ENCODE results near the gene KIAA0232.

KIAA0232 gene

DNA sequence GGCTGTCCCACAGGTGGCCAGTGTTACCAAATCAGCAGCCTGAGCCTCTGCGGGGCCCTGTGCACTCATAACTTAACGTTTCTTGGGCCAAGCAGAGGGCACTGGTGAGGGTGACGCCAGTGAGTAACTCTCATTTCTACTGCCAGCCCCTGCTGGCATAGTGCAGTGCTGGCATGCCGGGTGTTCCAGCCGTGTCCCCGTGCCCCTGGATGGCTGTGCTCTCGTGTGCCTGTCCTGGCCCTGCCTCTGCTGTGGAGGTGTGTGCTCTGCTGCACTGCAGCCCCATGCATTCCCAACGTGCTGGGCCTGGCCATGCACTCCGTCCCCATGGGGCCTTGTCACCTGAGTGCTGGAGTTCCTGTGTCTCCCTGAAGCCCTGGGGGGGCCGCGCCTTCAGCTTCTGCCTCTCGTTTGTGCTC, 141.8 kb downstream of the KIAA0232 start:
- Histone ChIP-seq H3K4me3 (ENCODE audit: insufficient read depth, low read length, poor library complexity, severe bottlenecking) (no peak overlapping the region), H3K9ac (ENCODE audit: low read length) (no peak overlapping the region), H3K9me2 (replicated peaks; ENCODE audit: insufficient read depth, low read length) (no peaks in the 10 kb centered on the region), H3F3A (ENCODE audit: insufficient read depth) (no peaks in the 10 kb centered on the region), H3K36me3 (ENCODE audit: low read length) (no peaks in the 10 kb centered on the region), H3K27me3 (ENCODE audit: low read length) (no peaks in the 10 kb centered on the region), H2AFZ (ENCODE audit: low read depth, low read length, severe bottlenecking) (no peak overlapping the region), H3K9me3 (ENCODE audit: insufficient read depth, low read length) (no peaks in the 10 kb centered on the region), H4K20me1 (ENCODE audit: low read depth, low read length) (no peaks in the 10 kb centered on the region), H3K27ac (ENCODE audit: low read depth, low read length) (no peak overlapping the region), H3K4me2 (ENCODE audit: low read depth, low read length, poor library complexity, severe bottlenecking) (no peak overlapping the region), H3K79me2 (ENCODE audit: insufficient read depth, low read length) (no peaks in the 10 kb centered on the region)
- TF ChIP-seq EZH2phosphoT487 (conservative IDR thresholded peaks at IDR 0.05; ENCODE audit: low read length) (no peak), CTCF (IDR thresholded peaks at IDR 0.05; ENCODE audit: insufficient read depth, low read length, poor library complexity, severe bottlenecking) (no peak)

DNA sequence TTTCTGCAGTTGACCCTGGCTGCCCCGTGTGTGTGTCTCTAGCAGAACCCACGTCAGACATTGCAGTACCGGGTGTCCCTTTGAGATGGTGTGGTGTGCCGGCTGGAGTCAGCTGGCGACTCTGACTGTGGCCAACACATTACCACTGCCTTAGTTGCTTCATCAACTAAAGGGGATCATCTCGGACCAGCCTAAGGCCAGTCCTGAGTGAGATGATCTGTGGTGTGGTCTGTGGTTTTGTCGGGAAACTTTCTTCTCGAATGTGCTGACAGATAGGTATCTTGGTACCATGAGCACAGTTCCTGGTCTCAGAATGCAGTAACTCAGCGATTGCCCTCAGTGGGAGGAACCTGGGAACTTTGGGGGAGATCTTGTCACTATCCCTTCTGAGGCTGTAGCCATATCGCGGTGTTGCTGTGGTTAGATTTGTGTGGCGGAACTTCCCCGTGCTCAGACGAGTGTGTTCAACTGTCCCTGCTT, 142.9 kb downstream of the KIAA0232 start:
- Histone ChIP-seq H3F3A (ENCODE audit: insufficient read depth) (no peaks in the 10 kb centered on the region), H3K9ac (ENCODE audit: low read length) (no peak overlapping the region), H3K27me3 (ENCODE audit: low read length) (no peaks in the 10 kb centered on the region), H3K79me2 (ENCODE audit: insufficient read depth, low read length) (no peaks in the 10 kb centered on the region), H3K27ac (ENCODE audit: low read depth, low read length) (no peak overlapping the region), H3K4me2 (ENCODE audit: low read depth, low read length, poor library complexity, severe bottlenecking) (no peak overlapping the region), H4K20me1 (ENCODE audit: low read depth, low read length) (no peaks in the 10 kb centered on the region), H3K36me3 (ENCODE audit: low read length) (no peaks in the 10 kb centered on the region), H3K9me3 (ENCODE audit: insufficient read depth, low read length) (no peaks in the 10 kb centered on the region), H2AFZ (ENCODE audit: low read depth, low read length, severe bottlenecking) (no peak overlapping the region), H3K9me2 (replicated peaks; ENCODE audit: insufficient read depth, low read length) (no peaks in the 10 kb centered on the region), H3K4me3 (ENCODE audit: insufficient read depth, low read length, poor library complexity, severe bottlenecking) (no peak overlapping the region)
- TF ChIP-seq EZH2phosphoT487 (conservative IDR thresholded peaks at IDR 0.05; ENCODE audit: low read length) (no peak), CTCF (IDR thresholded peaks at IDR 0.05; ENCODE audit: insufficient read depth, low read length, poor library complexity, severe bottlenecking) (no peak)

GRCh38 chr4:6926081-6926480, 143.6 kb downstream of the KIAA0232 start:
- H3K79me2 ChIP-seq (ENCODE audit: insufficient read depth, low read length), result no peaks in the 10 kb centered on the region
- no peak overlapping the region for H3K4me3 ChIP-seq (ENCODE audit: insufficient read depth, low read length, poor library complexity, severe bottlenecking)
- no peak overlapping the region for H3K9ac ChIP-seq (ENCODE audit: low read length)
- no peaks in the 10 kb centered on the region for H3K36me3 ChIP-seq (ENCODE audit: low read length)
- no peak overlapping the region for H3K4me2 ChIP-seq (ENCODE audit: low read depth, low read length, poor library complexity, severe bottlenecking)
- H2AFZ ChIP-seq (ENCODE audit: low read depth, low read length, severe bottlenecking), result no peak overlapping the region
- TF ChIP-seq EZH2phosphoT487 (conservative IDR thresholded peaks at IDR 0.05; ENCODE audit: low read length), result no peak
- TF ChIP-seq CTCF (IDR thresholded peaks at IDR 0.05; ENCODE audit: insufficient read depth, low read length, poor library complexity, severe bottlenecking), result no peak
- no peaks in the 10 kb centered on the region for H3K9me2 ChIP-seq (replicated peaks; ENCODE audit: insufficient read depth, low read length)
- H3F3A ChIP-seq (ENCODE audit: insufficient read depth), result no peaks in the 10 kb centered on the region
- no peak overlapping the region for H3K27ac ChIP-seq (ENCODE audit: low read depth, low read length)
- H3K9me3 ChIP-seq (ENCODE audit: insufficient read depth, low read length), result no peaks in the 10 kb centered on the region
- H3K27me3 ChIP-seq (ENCODE audit: low read length), result no peaks in the 10 kb centered on the region
- no peaks in the 10 kb centered on the region for H4K20me1 ChIP-seq (ENCODE audit: low read depth, low read length)

All from SU-DHL-6 (cell line).